H9 (cell line): ENCODE data around the gene TTYH1. TPM values are rescaled to one million over a fixed set of nuclear protein-coding genes. Genes with fewer than 3 reads are reported as not detected.
A peak's percentile ranks its signal among the peaks of the same experiment; 100 is the strongest.
"Not testable (repeated sequence)": the region's sequence is repeated elsewhere in the genome, so short reads cannot be mapped to it uniquely, and the experiment has no call there.

Source experiments
- DNase-seq: peaks from one replicate; pipeline ENCODE4 v3.0.0-alpha.2; 2017
- H2AFZ ChIP-seq: one replicate; pipeline ENCODE4 v1.6.1; 2013; ENCODE audit warnings: mild to moderate bottlenecking, low read length, control low read depth, moderate library complexity
- H2AK5ac ChIP-seq: 2 replicates; pipeline ENCODE4 v1.6.1; 2013; ENCODE audit warnings: low read length, control low read depth, mixed read lengths; ENCODE audit not compliant: insufficient read length
- H2BK120ac ChIP-seq: one replicate; pipeline ENCODE4 v1.6.1; 2013; ENCODE audit warnings: low read depth, mild to moderate bottlenecking, low read length, control low read depth, inconsistent platforms; ENCODE audit not compliant: poor library complexity, severe bottlenecking
- H2BK12ac ChIP-seq: 2 replicates; pipeline ENCODE4 v1.6.1; 2013; ENCODE audit warnings: low read length, control low read depth, mixed read lengths, low read depth; ENCODE audit not compliant: insufficient read length
- H2BK15ac ChIP-seq: 2 replicates; pipeline ENCODE4 v1.6.1; 2013; ENCODE audit warnings: low read depth, low read length, control low read depth
- H2BK20ac ChIP-seq: one replicate; pipeline ENCODE4 v1.6.1; 2013; ENCODE audit warnings: low read depth, mild to moderate bottlenecking, low read length, control low read depth, inconsistent platforms; ENCODE audit not compliant: poor library complexity, severe bottlenecking
- H2BK5ac ChIP-seq: 2 replicates; pipeline ENCODE4 v1.6.1; 2013; ENCODE audit warnings: low read length, control low read depth, mixed read lengths; ENCODE audit not compliant: insufficient read length
- H3K14ac ChIP-seq: 2 replicates; pipeline ENCODE4 v1.6.1; 2013; ENCODE audit warnings: low read length, control low read depth; ENCODE audit not compliant: insufficient read depth
- H3K18ac ChIP-seq: 2 replicates; pipeline ENCODE4 v1.6.1; 2013; ENCODE audit warnings: low read depth, mild to moderate bottlenecking, mixed read lengths, low read length, control low read depth; ENCODE audit not compliant: insufficient read length
- H3K23ac ChIP-seq: 2 replicates; pipeline ENCODE4 v1.6.1; 2013; ENCODE audit warnings: low read length, control low read depth, mixed read lengths, low read depth; ENCODE audit not compliant: insufficient read length
- H3K23me2 ChIP-seq: 2 replicates; pipeline ENCODE4 v1.6.1; 2013; ENCODE audit warnings: low read depth, mild to moderate bottlenecking, mixed read lengths, low read length, control low read depth; ENCODE audit not compliant: insufficient read length, poor library complexity, severe bottlenecking
- H3K27ac ChIP-seq: 2 replicates; pipeline ENCODE4 v1.5.1; 2013; ENCODE audit warnings: low read length, control low read depth, mixed read lengths, low read depth; ENCODE audit not compliant: insufficient read length
- H3K27me3 ChIP-seq: 2 replicates; pipeline ENCODE4 v1.6.1; 2013; ENCODE audit warnings: low read length, control low read depth, inconsistent platforms; ENCODE audit not compliant: insufficient read depth
- H3K4ac ChIP-seq: 2 replicates; pipeline ENCODE4 v1.6.1; 2013; ENCODE audit warnings: low read depth, mild to moderate bottlenecking, control low read depth, inconsistent platforms, low read length, moderate library complexity
- H3K4me1 ChIP-seq: 2 replicates; pipeline ENCODE4 v1.6.1; 2013; ENCODE audit warnings: low read length, control low read depth, inconsistent platforms; ENCODE audit not compliant: insufficient read depth
- H3K4me2 ChIP-seq: 2 replicates; pipeline ENCODE4 v1.6.1; 2013; ENCODE audit warnings: low read length, control low read depth, mixed read lengths; ENCODE audit not compliant: insufficient read length, insufficient read depth
- H3K56ac ChIP-seq: 2 replicates; pipeline ENCODE4 v1.6.1; 2013; ENCODE audit warnings: low read depth, mild to moderate bottlenecking, mixed read lengths, low read length, control low read depth; ENCODE audit not compliant: insufficient read length
- H3K79me1 ChIP-seq: 2 replicates; pipeline ENCODE4 v1.6.1; 2013; ENCODE audit warnings: low read depth, mild to moderate bottlenecking, moderate library complexity, low read length, control low read depth, inconsistent platforms; ENCODE audit not compliant: insufficient read depth, poor library complexity, severe bottlenecking
- H3K79me2 ChIP-seq: 2 replicates; pipeline ENCODE4 v1.6.1; 2013; ENCODE audit warnings: low read length, control low read depth, inconsistent platforms; ENCODE audit not compliant: insufficient read depth
- H3K9ac ChIP-seq: 2 replicates; pipeline ENCODE4 v1.6.1; 2013; ENCODE audit warnings: low read length, control low read depth, mixed read lengths; ENCODE audit not compliant: insufficient read length; ENCODE audit errors: extremely low read depth
- H3K9me3 ChIP-seq: one replicate; pipeline ENCODE4 v1.6.1; 2013; ENCODE audit warnings: low read depth, low read length, inconsistent platforms; ENCODE audit not compliant: control insufficient read depth
- H3T11ph ChIP-seq: one replicate; pipeline ENCODE4 v1.6.1; 2013; ENCODE audit warnings: mild to moderate bottlenecking, low read length, control low read depth, inconsistent platforms
- H4K20me1 ChIP-seq: one replicate; pipeline ENCODE4 v1.6.1; 2013; ENCODE audit not compliant: control insufficient read depth, insufficient read length, insufficient read depth
- H4K5ac ChIP-seq: 2 replicates; pipeline ENCODE4 v1.6.1; 2013; ENCODE audit warnings: low read depth, mild to moderate bottlenecking, mixed read lengths, low read length, control low read depth; ENCODE audit not compliant: insufficient read length
- H4K8ac ChIP-seq: replicated peaks from 2 replicates; pipeline ENCODE4 v1.6.1; 2013; ENCODE audit warnings: low read length, control low read depth, mixed read lengths, low read depth; ENCODE audit not compliant: insufficient read length
- H4K91ac ChIP-seq: 2 replicates; pipeline ENCODE4 v1.6.1; 2013; ENCODE audit warnings: low read depth, mild to moderate bottlenecking, moderate library complexity, mixed read lengths, low read length, control low read depth; ENCODE audit not compliant: insufficient read length
- H3K27ac Mint-ChIP-seq, 3 experiments: 2 replicates in 2 of 3; 3 replicates in 1 of 3; pipeline ENCODE4 v1.8.0; 2020 to 2021; ENCODE audit warnings: mixed read lengths in 3 of 3, mild to moderate bottlenecking in 1 of 3, moderate library complexity in 1 of 3
- H3K27me3 Mint-ChIP-seq: 2 replicates; pipeline ENCODE4 v1.8.0; 2021; ENCODE audit warnings: low read depth, mild to moderate bottlenecking, moderate library complexity, mixed read lengths
- H3K36me3 Mint-ChIP-seq, 3 experiments: 2 replicates in 2 of 3; 3 replicates in 1 of 3; pipeline ENCODE4 v1.8.0; 2020 to 2021; ENCODE audit warnings: low read depth in 3 of 3, mixed read lengths in 3 of 3; ENCODE audit not compliant: insufficient read depth in 1 of 3
- H3K4me1 Mint-ChIP-seq, 2 experiments: 2 replicates each; pipeline ENCODE4 v1.8.0; 2020; ENCODE audit warnings: mixed read lengths in 2 of 2
- H3K4me3 Mint-ChIP-seq, 2 experiments: 2 replicates in 1 of 2; 3 replicates in 1 of 2; pipeline ENCODE4 v1.8.0; 2020 to 2021; ENCODE audit warnings: mild to moderate bottlenecking in 2 of 2, mixed read lengths in 2 of 2, moderate library complexity in 1 of 2
- H3K9me3 Mint-ChIP-seq, 2 experiments: 2 replicates in 1 of 2; 3 replicates in 1 of 2; pipeline ENCODE4 v1.8.0; 2020; ENCODE audit warnings: mild to moderate bottlenecking in 2 of 2, mixed read lengths in 2 of 2, moderate library complexity in 1 of 2
- CTCF ChIP-seq: fragments of 200-600 bp; sonication (generic); conservative IDR thresholded peaks from 3 replicates; pipeline ENCODE4 v1.8.0; 2021; ENCODE audit warnings: antibody characterized with exemption, mild to moderate bottlenecking
- WGBS: extraction: QIAGEN DNeasy Blood & Tissue Kit; methylation state at CpG from one replicate; pipeline ENCODE4 v1.1.7; 2013; ENCODE audit warnings: missing lambda C conversion rate, low lambda C conversion rate, mixed read lengths; ENCODE audit not compliant: insufficient read length; ENCODE audit errors: extremely low coverage; 5-methylcytosine and 5-hydroxymethylcytosine counted together
- total RNA-seq: library from RNA; stranded (reverse); gene quantifications from 2 replicates; pipeline ENCODE4 v1.2.1, GENCODE V29; 2021

TTYH1 gene
- total RNA-seq, 1 experiment from 2014 or later, result 47.1 TPM

- Mint-ChIP-seq H3K9me3 (peaks cover 0 to 50% of the 10 kb centered on the region in 2 experiments; a peak in 3 of 5 replicates), H3K27me3 (peaks cover 31% of the 10 kb centered on the region)
- no peak overlapping the region for H2BK15ac ChIP-seq
These were observed 46.1 kb upstream of the TTYH1 start for GRCh38 chr19:54369082-54369687.

GRCh38 chr19:54369688-54370433 is 45.4 kb upstream of the TTYH1 start:
- H4K20me1 ChIP-seq, H3K4me2 ChIP-seq, DNase-seq, H2BK5ac ChIP-seq, H2BK12ac ChIP-seq, H3K56ac ChIP-seq, H3K14ac ChIP-seq, H3K4me1 ChIP-seq, H4K8ac ChIP-seq, H3K4me3 Mint-ChIP-seq, H3K23me2 ChIP-seq, H3K4ac ChIP-seq, H3K79me1 ChIP-seq, H2AFZ ChIP-seq, H3K27ac ChIP-seq, H3K79me2 ChIP-seq, H4K91ac ChIP-seq, H3K27ac Mint-ChIP-seq, H3K18ac ChIP-seq, H2BK120ac ChIP-seq, H4K5ac ChIP-seq, H3T11ph ChIP-seq, H2BK20ac ChIP-seq, H2BK15ac ChIP-seq, H2AK5ac ChIP-seq, H3K36me3 Mint-ChIP-seq, H3K23ac ChIP-seq, H3K27me3 ChIP-seq, H3K9me3 ChIP-seq, H3K9ac ChIP-seq, H3K4me1 Mint-ChIP-seq: not testable (repeated sequence)
- peaks cover 33% of the 10 kb centered on the region for H3K27me3 Mint-ChIP-seq
- WGBS, result no CpG with 5 or more reads among the region's 19 CpGs
- peaks cover 0 to 53% of the 10 kb centered on the region in 2 experiments; a peak in 3 of 5 replicates for H3K9me3 Mint-ChIP-seq

More at GRCh38 chr19:54369082-54369687, 46.1 kb upstream of the TTYH1 start:
- Histone ChIP-seq H2BK120ac (no peak overlapping the region), H2AK5ac (no peak overlapping the region), H3K9me3 (no peaks in the 10 kb centered on the region), H2BK12ac (no peak overlapping the region), H3K9ac (no peak overlapping the region), H3K27ac (no peak overlapping the region), H3K27me3 (no peaks in the 10 kb centered on the region), H4K8ac (no peak overlapping the region), H2BK20ac (no peak overlapping the region), H4K91ac (no peak overlapping the region), H3T11ph (no peak overlapping the region), H3K18ac (no peak overlapping the region), H3K79me1 (no peaks in the 10 kb centered on the region), H3K4me2 (no peak overlapping the region), H2AFZ (no peak overlapping the region), H3K4ac (no peak overlapping the region), H3K23ac (no peak overlapping the region), H3K14ac (no peak overlapping the region), H3K23me2 (no peaks in the 10 kb centered on the region), H4K20me1 (no peaks in the 10 kb centered on the region), H2BK5ac (no peak overlapping the region), H3K4me1 (no peaks in the 10 kb centered on the region; the same call in 1 of the 2 replicates), H3K79me2 (no peaks in the 10 kb centered on the region), H3K56ac (no peak overlapping the region), H4K5ac (no peak overlapping the region)
- H3K4me1 Mint-ChIP-seq, result peaks cover 3 to 9% of the 10 kb centered on the region in 2 experiments
- DNase-seq, result no peak
- H3K27ac Mint-ChIP-seq, result peak overlapping the region in 1 of 3 experiments; percentile 55; a peak in 1 of 7 replicates
- H3K36me3 Mint-ChIP-seq, result no peaks in the 10 kb centered on the region
- no peak overlapping the region for H3K4me3 Mint-ChIP-seq
- no CpG with 5 or more reads among the region's 8 CpGs for WGBS
- no peak for TF ChIP-seq CTCF
